K562 (cell line): ENCODE data around the gene PTPRG.

ENCODE experiments used
- CBX3 ChIP-seq, 2 experiments: IDR thresholded peaks; 1 replicate in 1 of 2; 2 replicates in 1 of 2; pipeline ENCODE4 v1.6.1; 2012; ENCODE audit warnings: inconsistent platforms in 2 of 2, low read length in 2 of 2, borderline replicate concordance in 1 of 2, control low read depth in 1 of 2
- CHD2 ChIP-seq: IDR thresholded peaks from 2 replicates; pipeline ENCODE4 v1.6.1; 2011; ENCODE audit warnings: low read depth, low read length
- CTCF ChIP-seq, 3 experiments: IDR thresholded peaks in 2 of 3; conservative IDR thresholded peaks in 1 of 3; 2 replicates each; pipeline ENCODE4 v1.5.1; 2011 to 2012; ENCODE audit warnings: low read length in 3 of 3, mild to moderate bottlenecking in 3 of 3, control low read depth in 2 of 3, improper control_type of control experiment in 1 of 3, inconsistent platforms in 1 of 3, low read depth in 1 of 3, mixed read lengths in 1 of 3, moderate library complexity in 1 of 3; ENCODE audit not compliant: insufficient read depth in 2 of 3
- ELF1 ChIP-seq: fragments of 200-800 bp; sonication (Bioruptor generic); IDR thresholded peaks from 2 replicates; pipeline ENCODE4 v1.6.1; 2016; ENCODE audit warnings: missing genetic modification characterization, missing compliant biosample characterization
- TBP ChIP-seq: optimal IDR thresholded peaks from 2 replicates; pipeline ENCODE3; 2011; ENCODE audit warnings: low read depth, low read length, improper control_type of control experiment
- TF ChIP-seq, protein P1 (sequence below): fragments of 200-400 bp; formaldehyde crosslinking; IDR thresholded peaks from 2 replicates; pipeline ENCODE4 v1.6.1; 2017; ENCODE audit warnings: mild to moderate bottlenecking, low read depth, low read length, moderate library complexity

GRCh38 chr3:61673651-61674050 lies 112.3 kb downstream of the PTPRG start:
- TF ChIP-seq ELF1 (no peak), CTCF (IDR thresholded peaks at IDR 0.05 in 2 of 3, conservative IDR thresholded peaks at IDR 0.05 in 1 of 3; ENCODE audit: insufficient read depth in 2 of 3, low read depth in 1 of 3, low read length in 3 of 3) (no peak), CBX3 (IDR thresholded peaks at IDR 0.05; ENCODE audit: borderline replicate concordance in 1 of 2, low read length in 2 of 2) (no peak), CHD2 (no peak), TBP (no peak)
- TF ChIP-seq, protein P1, sequence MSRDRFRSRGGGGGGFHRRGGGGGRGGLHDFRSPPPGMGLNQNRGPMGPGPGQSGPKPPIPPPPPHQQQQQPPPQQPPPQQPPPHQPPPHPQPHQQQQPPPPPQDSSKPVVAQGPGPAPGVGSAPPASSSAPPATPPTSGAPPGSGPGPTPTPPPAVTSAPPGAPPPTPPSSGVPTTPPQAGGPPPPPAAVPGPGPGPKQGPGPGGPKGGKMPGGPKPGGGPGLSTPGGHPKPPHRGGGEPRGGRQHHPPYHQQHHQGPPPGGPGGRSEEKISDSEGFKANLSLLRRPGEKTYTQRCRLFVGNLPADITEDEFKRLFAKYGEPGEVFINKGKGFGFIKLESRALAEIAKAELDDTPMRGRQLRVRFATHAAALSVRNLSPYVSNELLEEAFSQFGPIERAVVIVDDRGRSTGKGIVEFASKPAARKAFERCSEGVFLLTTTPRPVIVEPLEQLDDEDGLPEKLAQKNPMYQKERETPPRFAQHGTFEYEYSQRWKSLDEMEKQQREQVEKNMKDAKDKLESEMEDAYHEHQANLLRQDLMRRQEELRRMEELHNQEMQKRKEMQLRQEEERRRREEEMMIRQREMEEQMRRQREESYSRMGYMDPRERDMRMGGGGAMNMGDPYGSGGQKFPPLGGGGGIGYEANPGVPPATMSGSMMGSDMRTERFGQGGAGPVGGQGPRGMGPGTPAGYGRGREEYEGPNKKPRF, result no peak
